Gastrocnemius medialis (tissue), 4 donors: ENCODE results near the gene SLC30A7. TPM values are rescaled to one million over a fixed set of nuclear protein-coding genes. Genes with fewer than 3 reads are reported as not detected.
"Not testable (repeated sequence)": the region's sequence is repeated elsewhere in the genome, so short reads cannot be mapped to it uniquely, and the experiment has no call there.

Experiments
- ATAC-seq, 2 donors: fragments of 150-250 bp; one replicate each; pipeline ENCODE4 v1.9.1; 2016
- DNase-seq, 2 donors: peaks; one replicate each; pipeline ENCODE4 v3.0.0-alpha.2; 2019
- H3K27ac ChIP-seq, 4 donors: fragments of 200-600 bp; sonication (generic); 1 replicate in 1 of 4; 2 replicates in 3 of 4; pipeline ENCODE4 v1.5.1; 2016 to 2018; ENCODE audit warnings: mild to moderate bottlenecking in 2 of 4, moderate library complexity in 1 of 4
- H3K27me3 ChIP-seq, 3 donors: fragments of 200-600 bp; sonication (generic) in 2 of 3; 1 replicate in 1 of 3; 2 replicates in 2 of 3; pipeline versions ENCODE4 v1.5.1 to v1.6.0; 2016 to 2019; ENCODE audit warnings: mild to moderate bottlenecking in 1 of 3, moderate library complexity in 1 of 3
- H3K36me3 ChIP-seq, 2 donors: fragments of 200-600 bp; sonication (generic) in 1 of 2; one replicate each; pipeline ENCODE4 v1.5.1; 2017 to 2018
- H3K4me1 ChIP-seq, 2 donors: fragments of 200-600 bp; sonication (generic) in 1 of 2; one replicate each; pipeline ENCODE4 v1.5.1; 2016 to 2017; ENCODE audit warnings: mild to moderate bottlenecking in 2 of 2
- H3K4me3 ChIP-seq, 4 donors: fragments of 200-600 bp; sonication (generic) in 3 of 4; 1 replicate in 1 of 4; 2 replicates in 3 of 4; pipeline ENCODE4 v1.5.1; 2016 to 2019; ENCODE audit warnings: mild to moderate bottlenecking in 2 of 4
- H3K9me3 ChIP-seq, 3 donors: fragments of 200-600 bp; sonication (generic) in 2 of 3; 1 replicate in 1 of 3; 2 replicates in 2 of 3; pipeline ENCODE4 v1.5.1; 2016 to 2019
- CTCF ChIP-seq, 5 experiments: fragments of 450-650 bp in 3 of 5; fragments of 200-600 bp in 2 of 5; sonication (generic) in 2 of 5; IDR thresholded peaks in 4 of 5; conservative IDR thresholded peaks in 1 of 5; 1 replicate in 4 of 5; 2 replicates in 1 of 5; pipeline ENCODE4 v1.5.1; 2016 to 2019; ENCODE audit warnings: antibody characterized with exemption in 5 of 5, mild to moderate bottlenecking in 3 of 5, moderate library complexity in 3 of 5
- POLR2A ChIP-seq, 2 donors: fragments of 450-650 bp; IDR thresholded peaks; one replicate each; pipeline ENCODE4 v1.6.1; 2017; ENCODE audit warnings: antibody characterized with exemption in 2 of 2, mild to moderate bottlenecking in 2 of 2, moderate library complexity in 2 of 2
- in situ Hi-C, 4 donors: fragments of 200-750 bp; cut with MboI; loops; one replicate each; pipeline versions ENCODE4 v1.15.0 to v1.8.0; 2017; ENCODE audit warnings: low sequenced_read_pairs in 4 of 4
- intact Hi-C: fragments of 100-400 bp; cut with DNase I; formaldehyde crosslinking; loops from one replicate; pipeline ENCODE4 v1.15.1; 2023; ENCODE audit warnings: low total_unique reads
- total RNA-seq, 4 donors: library from RNA; depleted of rRNA; stranded (reverse); fragments of >200 nt; gene quantifications; one replicate each; pipeline versions ENCODE4 v1.1.0 to v1.2.3, GENCODE V29; 2016

The SLC30A7 gene
- total RNA-seq, 4 donors from 2014 or later: 1.5 to 6.2 (median 3.5) TPM

GRCh38 chr1:100883963-100884362 lies 11.9 kb upstream of the SLC30A7 start:
- Histone ChIP-seq H3K36me3 (no peaks in the 10 kb centered on the region), H3K27me3 (no peaks in the 10 kb centered on the region), H3K9me3 (no peaks in the 10 kb centered on the region), H3K4me1 (no peaks in the 10 kb centered on the region), H3K4me3 (no peak overlapping the region), H3K27ac (no peak overlapping the region)
- ATAC-seq (no peak), DNase-seq (no peak)
- in situ Hi-C loops: loop anchor here in 2 of 4 donors (25.0 kb wide), 2 partner anchors 422 to 522 kb away; partner anchors contain the start of gene CDC14A (in 1 of the 2)
- intact Hi-C loops: no loop called here
- TF ChIP-seq POLR2A (IDR thresholded peaks at IDR 0.05): no peak
- TF ChIP-seq CTCF (IDR thresholded peaks at IDR 0.05 in 4 of 5, conservative IDR thresholded peaks at IDR 0.05 in 1 of 5): no peak

- H3K27ac ChIP-seq, H3K27me3 ChIP-seq, ATAC-seq, intact Hi-C loops, H3K4me1 ChIP-seq, H3K36me3 ChIP-seq, H3K9me3 ChIP-seq, H3K4me3 ChIP-seq, DNase-seq: not testable (repeated sequence)
- in situ Hi-C loops: loop anchor here in 2 of 4 donors (25.0 kb wide), 2 partner anchors 427 to 527 kb away; partner anchors contain the start of gene CDC14A (in 1 of the 2)
Measured at GRCh38 chr1:100889007-100889406, 6.9 kb upstream of the SLC30A7 start.

GRCh38 chr1:100889869-100890482 lies 5.9 kb upstream of the SLC30A7 start:
- intact Hi-C loops: not testable (repeated sequence)

DNA sequence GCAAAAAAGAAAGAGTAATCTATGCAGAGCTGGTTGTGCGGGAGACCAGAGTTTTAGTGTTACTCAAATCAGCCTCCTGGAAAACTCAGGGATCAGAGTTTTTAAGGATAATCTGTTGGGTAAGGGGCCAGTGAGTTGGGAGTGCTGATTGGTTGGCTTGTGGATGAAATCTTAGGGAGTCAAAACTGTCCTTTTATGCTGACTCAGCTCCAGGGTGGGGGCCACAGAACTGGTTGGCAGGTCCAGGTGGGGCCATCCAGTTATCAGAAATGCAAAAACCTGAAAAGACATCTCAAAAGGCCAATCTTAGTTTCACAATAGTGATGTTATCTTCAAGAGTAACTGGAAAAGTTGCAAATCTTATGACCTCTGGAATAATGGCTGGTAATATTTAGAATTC lies 4.5 kb upstream of the SLC30A7 start:
- Histone ChIP-seq H3K36me3 (no peaks in the 10 kb centered on the region), H3K4me1 (peaks cover 7 to 12% of the 10 kb centered on the region in 2 donors), H3K4me3 (no peak overlapping the region), H3K27ac (no peak overlapping the region), H3K9me3 (no peaks in the 10 kb centered on the region), H3K27me3 (no peaks in the 10 kb centered on the region)
- ATAC-seq (no peak), DNase-seq (no peak)
- in situ Hi-C loops: loop anchor here in 3 of 4 donors (10.0 to 25.0 kb wide), 3 partner anchors 429 to 757 kb away; partner anchors contain the start of genes CDC14A (in 1 of the 3), SASS6 (in 1 of the 3) and TRMT13 (in 1 of the 3)
- no peak for TF ChIP-seq POLR2A (IDR thresholded peaks at IDR 0.05)
- TF ChIP-seq CTCF (IDR thresholded peaks at IDR 0.05 in 4 of 5, conservative IDR thresholded peaks at IDR 0.05 in 1 of 5): no peak
- intact Hi-C loops: no loop called here

More at GRCh38 chr1:100889869-100890482, 5.9 kb upstream of the SLC30A7 start:
- H3K27ac ChIP-seq, ATAC-seq, H3K36me3 ChIP-seq, H3K9me3 ChIP-seq, DNase-seq, H3K27me3 ChIP-seq, H3K4me3 ChIP-seq: not testable (repeated sequence)
- in situ Hi-C loops: loop anchor here in 3 of 4 donors (10.0 to 25.0 kb wide), 3 partner anchors 428 to 755 kb away; partner anchors contain the start of genes CDC14A (in 1 of the 3), SASS6 (in 1 of the 3) and TRMT13 (in 1 of the 3)
- peaks cover 7 to 12% of the 10 kb centered on the region in 2 donors for H3K4me1 ChIP-seq

DNA sequence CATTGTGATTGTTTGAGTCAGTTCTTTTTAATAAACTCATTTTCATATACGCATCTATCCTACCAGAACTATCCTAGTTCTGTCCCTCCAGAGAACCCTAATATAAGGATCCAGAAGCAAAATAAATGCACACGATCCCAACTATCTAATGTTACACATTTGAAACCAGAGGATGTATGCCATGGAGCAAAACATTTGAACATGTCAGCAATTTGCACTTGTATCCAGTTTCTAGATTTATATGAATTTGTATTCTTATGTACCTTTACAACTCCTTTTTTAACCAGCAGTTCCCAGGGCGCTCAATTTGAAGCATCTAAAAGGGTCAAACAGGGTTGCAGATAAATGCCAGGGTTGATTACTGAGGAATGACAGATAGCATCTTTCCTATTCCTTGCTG lies 3.3 kb upstream of the SLC30A7 start:
- ATAC-seq: no peak
- intact Hi-C loops (no loop called here), in situ Hi-C loops (loop anchor here in 3 of 4 donors (10.0 to 25.0 kb wide), 3 partner anchors 430 to 758 kb away; partner anchors contain the start of genes CDC14A (in 1 of the 3), SASS6 (in 1 of the 3) and TRMT13 (in 1 of the 3))
- DNase-seq: no peak
- TF ChIP-seq POLR2A (IDR thresholded peaks at IDR 0.05): no peak
- TF ChIP-seq CTCF (IDR thresholded peaks at IDR 0.05 in 4 of 5, conservative IDR thresholded peaks at IDR 0.05 in 1 of 5): no peak
- H3K27ac ChIP-seq: no peak overlapping the region
- no peaks in the 10 kb centered on the region for H3K9me3 ChIP-seq
- no peaks in the 10 kb centered on the region for H3K27me3 ChIP-seq
- H3K36me3 ChIP-seq: no peaks in the 10 kb centered on the region
- H3K4me3 ChIP-seq: no peak overlapping the region
- H3K4me1 ChIP-seq: peaks cover 17 to 22% of the 10 kb centered on the region in 2 donors
